Muscle of arm (tissue), 12 donors: ENCODE data around the gene SKP1. TPM values are rescaled to one million over a fixed set of nuclear protein-coding genes. Genes with fewer than 3 reads are reported as not detected.

Source experiments
- DNase-seq: peaks from one replicate; pipeline ENCODE4 v3.0.0-alpha.2; 2013
- polyA plus RNA-seq, 12 donors: library from polyadenylated mRNA; unstranded; fragments of 120-200 nt; gene quantifications; one replicate each; pipeline ENCODE4 v1.2.1, GENCODE V29; 2013; ENCODE audit not compliant: insufficient read length in 12 of 12

The SKP1 gene
- polyA plus RNA-seq, 12 donors, result 353 to 607 (median 440) TPM

DNA sequence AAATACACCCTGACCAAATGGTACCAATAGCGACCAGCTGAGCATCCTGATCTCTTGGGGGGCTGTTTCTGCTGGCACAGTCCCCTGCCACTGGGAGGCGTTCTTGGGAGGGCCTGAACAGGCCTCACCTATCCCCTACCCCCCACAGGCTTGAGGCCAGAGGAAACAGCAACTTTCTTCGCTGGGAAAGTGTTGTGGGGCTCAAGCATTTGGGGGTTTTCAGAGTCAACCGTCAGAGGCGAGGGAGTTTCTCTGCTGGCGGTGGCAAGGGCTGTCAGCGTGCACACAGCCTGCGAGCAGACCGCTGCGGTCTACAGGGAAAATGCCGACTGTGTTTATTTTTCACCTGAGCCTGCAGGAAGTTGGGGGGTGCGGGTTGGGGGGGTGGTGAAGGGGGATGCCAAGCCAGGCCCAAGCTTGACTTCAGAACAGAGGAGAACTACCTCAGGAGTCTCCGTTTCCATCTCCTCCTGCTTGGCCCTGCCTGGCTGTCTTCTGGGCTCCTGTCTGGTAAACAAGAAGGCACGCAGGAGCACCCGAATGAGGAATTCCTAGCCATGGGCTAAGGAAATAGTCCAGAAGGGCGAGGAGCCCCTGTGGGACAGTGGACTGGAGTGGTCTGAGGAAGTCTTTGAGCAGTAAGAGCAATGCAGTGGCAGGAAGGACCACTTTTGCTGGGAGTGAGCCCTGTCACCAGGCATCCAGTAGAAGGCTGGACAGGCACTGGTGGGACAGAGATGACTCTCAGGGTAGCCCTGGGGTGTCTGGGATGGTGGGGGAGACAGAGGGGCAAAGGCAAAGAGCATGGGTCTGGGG is 44.2 kb downstream of the SKP1 start:
- DNase-seq, result no peak

DNA sequence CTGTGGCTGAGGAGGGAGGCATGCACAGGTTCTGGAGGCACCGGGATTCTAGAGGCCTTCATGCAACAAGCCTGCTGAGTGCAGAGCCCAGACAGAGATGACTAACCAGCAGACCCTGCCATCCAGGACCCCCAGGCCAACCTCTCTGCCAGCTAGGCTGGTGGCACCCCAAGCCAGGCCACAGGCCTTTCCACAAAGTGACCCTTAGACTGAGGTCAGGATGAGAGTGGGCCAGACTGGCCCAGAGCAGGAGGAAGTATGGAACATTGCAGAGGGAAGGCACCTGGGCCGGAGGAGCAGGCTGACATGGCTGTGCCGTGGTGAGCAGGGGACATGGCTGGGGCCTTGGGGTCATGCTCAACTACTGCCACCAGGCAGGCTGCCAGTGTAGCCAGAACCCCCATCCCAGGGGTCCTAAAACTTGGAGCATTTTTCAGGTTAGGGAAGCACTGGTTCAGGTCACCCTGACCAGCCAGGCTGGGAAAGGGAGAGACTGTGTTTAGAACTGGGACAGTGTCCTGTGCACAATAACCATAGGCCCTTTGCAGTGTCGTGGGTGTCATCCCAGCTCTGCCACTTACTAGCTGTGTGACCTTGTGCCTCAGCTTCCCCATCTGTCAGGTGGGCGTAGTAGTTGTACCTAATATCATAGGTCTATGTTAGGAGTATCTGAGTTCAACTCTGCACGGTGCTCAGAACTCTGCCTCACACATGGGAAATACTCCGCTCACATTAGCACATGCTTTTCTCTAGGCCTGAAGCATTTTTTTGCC is 45.0 kb downstream of the SKP1 start:
- DNase-seq, result no peak

DNA sequence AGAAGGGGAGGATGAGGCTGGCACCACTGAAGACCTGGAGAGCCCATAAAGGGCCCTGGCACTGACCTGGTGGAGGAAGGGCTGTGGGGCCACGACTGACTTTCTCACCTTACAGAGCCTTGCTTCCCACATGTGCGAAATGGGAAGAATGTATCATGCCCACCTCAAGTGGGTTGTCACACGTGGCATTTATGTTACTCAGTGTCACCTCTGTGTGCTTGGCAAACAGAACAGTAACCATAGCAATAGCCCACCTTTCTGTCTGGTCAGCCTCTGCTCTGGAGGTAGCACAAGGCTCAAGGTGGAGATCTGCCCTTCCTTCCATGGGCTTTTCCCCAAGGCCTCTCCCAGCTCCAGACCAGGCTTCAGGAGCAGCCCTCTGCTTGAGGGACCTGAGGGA is 45.6 kb downstream of the SKP1 start:
- no peak for DNase-seq

DNA sequence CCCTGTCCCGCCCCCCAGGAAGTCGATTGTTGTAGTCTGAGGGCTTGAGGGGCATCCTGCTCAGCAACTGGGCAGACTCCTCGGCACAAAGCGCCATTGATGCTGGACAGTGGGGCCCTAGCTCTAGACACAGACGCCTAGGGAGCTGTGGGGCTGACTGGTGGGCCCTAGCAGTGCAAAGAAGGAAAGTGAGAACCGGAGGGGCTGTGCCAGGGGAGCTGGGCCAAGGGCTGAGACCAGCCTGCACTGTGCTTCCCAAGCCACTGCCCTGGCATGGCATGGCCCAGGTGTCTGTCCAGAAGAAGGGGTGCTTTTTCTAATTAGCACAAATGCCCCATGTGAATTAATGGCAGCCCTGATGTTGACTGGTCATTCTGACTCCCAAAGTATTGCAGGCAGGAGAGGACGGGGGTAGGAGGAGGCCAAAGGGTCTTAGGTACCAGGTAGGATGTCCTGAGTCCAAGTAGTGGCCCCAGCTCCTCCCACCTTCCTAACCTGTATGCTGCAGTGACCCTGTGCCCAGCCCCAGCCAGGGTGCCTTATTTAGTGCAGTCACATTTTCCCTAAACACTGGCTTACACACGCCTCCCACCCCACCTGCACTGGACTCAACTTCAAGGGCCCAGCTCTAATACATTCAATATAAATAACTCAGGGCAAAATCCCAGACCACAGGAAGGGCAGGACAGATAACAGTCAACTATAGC is 46.4 kb downstream of the SKP1 start:
- no peak for DNase-seq

DNA sequence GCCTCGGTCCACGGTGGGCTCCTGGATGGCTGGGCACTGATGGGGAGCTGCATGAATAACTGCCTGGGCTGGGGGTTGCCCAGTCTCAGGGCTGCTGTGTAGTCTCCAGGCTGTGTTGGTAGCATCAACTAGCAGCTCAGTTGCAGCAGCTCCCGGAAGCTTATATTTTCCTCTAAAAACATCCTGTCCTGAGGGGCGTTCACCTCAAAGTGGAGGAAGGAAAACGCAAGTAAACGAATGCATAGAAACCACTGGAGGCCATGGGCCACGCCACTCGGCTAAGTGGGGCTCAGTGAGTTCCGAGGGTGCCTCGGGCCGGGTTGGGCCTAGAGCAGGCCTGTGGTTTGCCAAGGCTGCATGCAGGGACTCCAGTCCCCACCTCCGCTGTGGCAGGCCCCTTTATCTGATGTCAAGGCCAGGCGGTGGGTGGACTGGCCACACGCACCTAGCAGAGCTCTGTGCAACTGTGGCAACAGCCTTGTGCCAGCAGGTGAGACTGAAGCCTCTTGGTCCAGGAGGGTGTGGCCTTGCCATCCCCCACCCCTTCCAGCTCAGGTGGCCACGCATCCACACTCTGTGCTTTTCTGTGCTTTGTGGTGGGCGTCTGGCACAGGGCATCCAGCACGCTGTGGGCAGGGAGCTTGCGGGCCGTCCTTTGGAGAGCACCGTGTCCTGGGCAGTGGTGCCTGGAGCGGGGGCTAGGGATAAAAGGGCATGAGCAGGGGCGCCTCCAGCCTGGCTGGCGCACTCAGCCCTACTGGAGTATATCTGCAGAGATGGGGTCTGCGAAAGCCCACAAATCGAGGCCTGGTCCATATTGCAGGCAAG is 47.1 kb downstream of the SKP1 start:
- DNase-seq, result no peak

DNA sequence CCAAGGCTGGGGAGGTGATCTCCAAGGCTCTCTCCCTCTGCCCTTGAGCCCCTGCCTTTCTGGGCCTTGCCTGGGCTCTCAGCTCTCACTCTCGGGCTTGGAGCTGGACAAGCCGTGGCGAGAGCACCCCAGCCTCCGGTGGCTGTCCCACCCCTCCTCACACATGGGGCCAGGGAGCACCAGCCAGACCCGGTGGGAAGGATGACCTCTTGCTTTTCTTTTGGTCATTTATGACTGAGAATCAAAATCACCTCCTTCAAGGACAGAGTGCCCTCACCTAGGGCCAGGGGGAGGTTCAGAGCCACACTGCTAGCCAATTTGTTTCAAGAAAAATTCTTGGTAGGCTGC is 48.1 kb downstream of the SKP1 start:
- DNase-seq, result no peak

DNA sequence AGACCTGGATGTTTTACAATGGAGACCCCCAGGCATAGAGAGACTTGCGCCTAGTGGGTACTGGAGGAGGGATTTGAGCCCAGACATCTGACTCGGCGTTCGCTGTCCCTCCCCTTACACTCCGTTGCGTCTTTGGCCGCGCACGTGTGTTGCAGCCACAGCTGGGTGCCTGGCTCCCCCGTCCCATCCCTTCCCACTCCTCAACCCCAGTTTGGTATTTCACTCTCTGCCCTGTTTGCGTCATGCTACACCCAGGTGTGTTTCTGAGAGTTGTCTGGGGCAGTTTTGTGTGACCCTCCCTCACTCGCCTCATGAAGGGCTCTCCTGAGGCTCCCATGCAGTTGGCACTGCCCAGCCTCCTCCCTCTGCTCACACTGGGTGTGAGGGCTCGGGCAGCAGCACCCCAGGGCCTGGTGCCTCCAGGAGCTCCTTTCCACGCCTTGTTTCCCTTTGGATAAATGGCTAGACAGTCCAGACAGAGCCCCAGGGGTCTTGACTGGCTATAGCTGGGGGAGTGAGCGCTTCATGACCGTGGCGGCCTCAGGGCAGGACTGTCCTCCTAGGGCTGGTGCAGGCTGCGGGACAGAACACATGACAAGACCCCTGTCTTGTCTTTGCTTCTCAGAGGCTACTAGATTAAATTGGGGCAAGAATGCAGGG is 48.6 kb downstream of the SKP1 start:
- DNase-seq, result no peak

DNA sequence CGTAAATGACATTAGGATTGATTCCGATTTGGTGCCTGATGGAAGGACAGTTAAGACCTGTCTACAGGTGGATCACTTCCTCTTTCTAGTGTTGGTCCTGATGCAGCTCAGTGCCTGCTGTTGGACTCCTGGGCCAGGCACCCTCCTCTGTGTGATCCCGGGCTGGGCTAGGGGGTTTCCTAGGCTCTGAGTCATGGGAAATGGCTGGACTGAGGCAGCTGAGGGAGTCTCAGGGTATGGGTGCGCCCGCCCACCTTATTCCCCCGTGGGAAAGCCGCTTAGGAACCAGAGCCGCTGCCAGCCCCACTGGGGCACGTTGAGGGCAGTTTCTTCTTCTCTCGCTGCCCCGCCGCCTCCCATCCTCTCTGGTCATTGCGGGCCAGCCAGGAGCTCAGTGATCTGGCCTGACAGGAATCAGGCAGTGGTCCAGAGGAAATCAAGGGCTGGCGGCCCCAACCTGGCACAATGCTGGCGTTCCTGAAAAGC is 49.3 kb downstream of the SKP1 start:
- no peak for DNase-seq

DNA sequence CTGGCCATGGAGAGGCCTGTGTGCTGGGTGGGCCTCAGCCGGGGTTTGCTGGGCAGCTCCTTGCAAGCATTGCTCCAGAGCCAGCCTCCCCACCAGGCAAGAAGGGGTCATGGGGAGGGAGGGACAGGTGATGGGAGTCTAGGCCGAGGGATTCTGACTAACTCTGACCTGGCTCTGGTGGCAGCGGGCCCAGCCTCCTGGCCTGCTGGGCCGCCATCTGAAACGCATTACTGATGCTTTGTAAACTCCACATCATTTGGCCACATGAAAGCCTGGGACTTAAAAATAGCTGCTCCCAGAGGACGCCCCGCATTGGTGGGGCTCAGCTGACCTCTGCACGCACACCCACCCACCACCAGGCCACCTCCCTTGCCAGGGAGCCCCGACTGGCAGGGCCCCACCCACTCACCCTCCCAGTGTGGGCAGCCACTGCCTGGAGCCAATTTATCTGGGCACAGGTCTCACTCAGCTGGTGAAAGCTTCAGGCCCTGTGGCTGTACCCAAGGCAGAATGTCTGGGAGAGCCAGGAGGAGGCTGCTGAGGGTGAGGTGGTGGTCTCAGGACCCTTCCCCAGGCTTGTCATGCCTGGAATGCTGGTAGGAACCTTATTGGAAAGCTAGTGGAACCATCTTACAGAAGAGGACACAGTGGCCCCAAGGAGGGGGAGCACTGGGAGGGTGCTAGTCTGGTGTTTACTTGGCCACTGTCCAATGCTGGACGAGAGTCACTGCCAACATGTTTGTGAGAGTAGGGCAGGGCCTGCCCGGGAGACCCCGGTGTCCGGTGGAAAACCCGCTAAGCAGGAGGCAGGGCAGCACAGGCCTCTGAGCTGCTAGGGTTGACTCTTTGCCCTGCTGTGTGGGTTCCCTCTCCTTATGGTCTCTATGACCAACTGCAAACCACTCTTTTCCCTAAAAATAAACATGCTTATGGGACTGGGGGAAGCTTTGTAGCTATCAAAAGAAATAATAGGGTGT is 51.4 kb downstream of the SKP1 start:
- peak; percentile 57 for DNase-seq

DNA sequence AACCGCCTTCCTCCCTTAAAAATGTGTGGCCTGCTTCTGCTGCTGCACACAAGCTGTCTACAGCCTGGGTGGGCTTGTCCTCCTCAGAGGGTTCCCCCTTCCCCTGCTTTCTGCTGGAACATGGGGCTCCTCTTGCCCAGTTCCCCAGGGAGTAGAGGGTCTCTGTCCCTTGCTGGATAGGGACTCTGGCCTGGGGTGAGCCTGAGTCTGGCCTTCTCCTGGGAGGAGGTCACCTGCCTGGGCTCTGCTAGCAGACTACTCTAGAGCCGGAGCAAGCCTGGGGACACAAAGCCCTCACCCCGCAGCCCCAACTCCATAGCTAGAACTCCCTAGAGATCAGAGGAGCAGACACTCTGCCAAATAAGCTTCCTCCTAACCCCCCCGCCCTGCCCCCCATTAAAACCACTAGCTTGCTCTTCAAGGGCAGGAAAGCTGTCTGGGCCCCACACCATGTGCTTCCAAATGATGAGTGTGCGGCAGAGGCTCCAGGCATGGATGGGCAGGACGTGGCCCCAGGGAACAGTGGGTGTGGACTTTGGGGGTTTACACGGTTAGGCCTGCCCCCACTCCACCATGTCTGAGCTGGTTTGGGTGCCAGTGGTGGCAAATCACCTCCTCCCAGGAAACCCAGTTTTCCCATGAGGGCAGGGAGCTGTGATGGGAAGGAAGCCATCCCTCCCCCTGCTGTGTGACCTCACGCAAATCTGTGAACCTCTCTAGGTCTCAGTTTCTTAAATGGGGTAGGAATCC is 52.3 kb downstream of the SKP1 start:
- DNase-seq, result no peak

DNA sequence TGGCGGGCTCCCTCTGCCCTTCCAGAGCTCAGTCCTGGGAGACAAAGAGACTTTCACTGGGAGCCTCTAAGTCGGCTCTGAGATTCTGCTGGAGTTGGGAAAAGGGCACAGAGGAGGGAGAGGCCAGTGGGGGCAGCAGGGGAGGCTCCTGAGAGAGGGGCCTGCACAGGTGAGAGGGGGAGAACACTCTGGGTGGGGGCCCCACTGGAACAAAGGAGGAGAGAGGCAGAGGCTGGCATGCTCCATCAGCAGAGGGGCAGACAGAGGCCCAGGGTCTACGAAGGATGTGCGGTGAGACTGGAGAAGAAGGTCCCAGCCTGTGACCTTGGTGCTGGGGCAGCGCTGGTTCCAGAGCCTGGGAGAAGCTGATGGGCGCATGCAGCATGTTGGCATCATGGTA is 53.4 kb downstream of the SKP1 start:
- no peak for DNase-seq

DNA sequence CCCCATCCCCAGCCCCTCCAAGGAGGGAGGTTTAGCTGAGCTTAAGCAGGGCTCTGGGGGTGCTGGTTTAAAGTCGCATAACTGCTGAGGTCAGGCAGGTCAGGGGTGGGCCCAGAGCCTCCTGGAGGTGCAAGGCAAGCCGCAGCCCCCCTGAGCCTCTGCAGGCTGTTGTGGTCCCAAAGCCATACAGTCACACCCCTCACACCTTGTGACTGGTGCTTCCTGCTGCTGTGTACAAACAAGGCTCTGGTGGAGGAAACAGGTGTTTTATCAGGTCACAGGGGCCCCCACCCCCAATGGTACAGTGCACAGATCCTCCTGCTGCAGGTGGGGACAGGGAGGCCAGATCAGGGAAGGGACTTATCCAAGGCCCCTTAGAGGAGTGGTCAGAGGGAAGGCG is 54.2 kb downstream of the SKP1 start:
- DNase-seq, result no peak

DNA sequence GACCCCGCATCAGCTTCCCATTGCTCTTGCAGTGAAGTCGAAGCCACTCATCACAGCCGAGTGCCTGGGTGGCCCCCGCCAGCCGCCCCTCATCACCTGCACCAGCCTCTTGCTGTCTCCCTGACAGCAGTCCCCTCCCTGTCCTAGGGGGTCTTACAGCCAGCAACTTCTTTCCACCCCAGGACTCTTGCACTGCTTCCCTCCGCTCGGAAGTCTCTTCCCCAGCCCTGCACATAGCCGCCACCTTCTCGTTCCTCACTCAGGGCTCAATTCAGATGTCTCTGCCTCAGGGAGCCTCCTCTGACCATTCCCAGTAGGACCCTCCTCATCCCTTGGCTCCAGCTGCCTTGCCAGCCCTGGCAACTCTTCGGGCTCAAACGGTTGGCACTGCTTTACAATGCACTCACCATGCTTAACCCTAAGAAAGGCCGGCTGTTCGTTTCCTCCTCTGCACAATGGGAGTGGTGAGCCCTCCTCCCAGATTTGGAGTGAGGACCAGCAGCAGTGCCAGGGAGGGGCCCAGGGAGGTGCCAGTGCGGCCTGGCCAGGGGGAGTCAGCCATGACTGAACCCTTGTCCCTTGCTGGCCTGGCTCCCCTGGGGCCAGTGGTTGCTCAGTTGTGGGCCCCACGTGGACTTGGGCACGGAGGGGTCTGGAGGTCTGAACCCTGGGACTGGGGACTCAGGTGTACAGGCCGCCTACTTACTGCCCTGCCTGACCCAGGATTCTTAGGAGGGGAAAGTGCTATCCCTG is 56.2 kb downstream of the SKP1 start:
- no peak for DNase-seq

DNA sequence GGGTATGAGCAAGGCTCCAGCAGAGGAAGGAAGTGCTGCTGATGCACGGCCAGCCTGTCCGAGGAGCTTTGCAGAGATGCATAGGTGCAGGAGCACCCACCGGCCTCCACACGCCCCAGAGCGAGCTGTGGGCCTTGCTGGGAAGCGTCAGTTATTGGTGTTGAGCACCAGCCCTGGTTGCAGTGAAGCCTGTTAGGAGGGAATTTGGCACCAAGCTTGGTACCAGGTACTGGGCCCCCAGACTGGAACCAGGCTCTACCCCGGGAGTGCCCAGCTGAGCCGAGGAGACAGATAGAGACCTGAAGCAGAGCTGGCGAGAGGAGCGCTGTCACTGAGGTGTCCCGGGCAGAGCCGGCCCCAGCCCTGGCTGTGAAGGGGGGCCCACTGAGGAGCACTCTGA is 57.0 kb downstream of the SKP1 start:
- DNase-seq, result no peak

DNA sequence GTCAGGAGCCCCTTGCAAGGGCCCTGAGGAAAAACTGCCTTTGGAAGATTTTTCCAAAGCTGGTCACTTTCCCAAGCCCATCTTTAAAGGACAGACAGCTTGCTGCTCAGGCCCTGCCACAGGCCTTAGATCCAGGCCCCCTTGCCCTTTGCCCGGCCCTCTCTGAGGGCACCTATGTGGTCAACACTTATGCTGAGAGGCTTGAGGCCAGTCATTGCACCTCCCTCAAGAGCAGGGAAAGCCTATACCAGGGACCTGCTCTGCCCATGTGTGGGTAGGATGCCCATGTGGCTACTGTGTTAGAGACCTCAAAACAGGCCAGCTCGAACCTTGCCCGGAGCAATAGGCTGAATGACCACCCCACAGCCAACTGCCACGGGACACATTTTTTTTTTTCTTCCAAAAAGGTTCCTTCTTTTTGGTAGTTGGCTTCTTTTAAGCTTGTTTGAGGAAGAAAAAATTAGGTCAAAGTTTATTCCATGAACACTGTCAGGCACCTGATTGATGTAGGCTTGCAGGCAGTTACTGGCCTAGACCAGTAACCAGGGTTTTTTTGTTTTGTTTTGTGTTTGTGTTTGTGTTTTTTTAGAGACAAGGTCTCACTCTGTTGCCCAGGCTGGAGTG is 58.4 kb downstream of the SKP1 start:
- no peak for DNase-seq

DNA sequence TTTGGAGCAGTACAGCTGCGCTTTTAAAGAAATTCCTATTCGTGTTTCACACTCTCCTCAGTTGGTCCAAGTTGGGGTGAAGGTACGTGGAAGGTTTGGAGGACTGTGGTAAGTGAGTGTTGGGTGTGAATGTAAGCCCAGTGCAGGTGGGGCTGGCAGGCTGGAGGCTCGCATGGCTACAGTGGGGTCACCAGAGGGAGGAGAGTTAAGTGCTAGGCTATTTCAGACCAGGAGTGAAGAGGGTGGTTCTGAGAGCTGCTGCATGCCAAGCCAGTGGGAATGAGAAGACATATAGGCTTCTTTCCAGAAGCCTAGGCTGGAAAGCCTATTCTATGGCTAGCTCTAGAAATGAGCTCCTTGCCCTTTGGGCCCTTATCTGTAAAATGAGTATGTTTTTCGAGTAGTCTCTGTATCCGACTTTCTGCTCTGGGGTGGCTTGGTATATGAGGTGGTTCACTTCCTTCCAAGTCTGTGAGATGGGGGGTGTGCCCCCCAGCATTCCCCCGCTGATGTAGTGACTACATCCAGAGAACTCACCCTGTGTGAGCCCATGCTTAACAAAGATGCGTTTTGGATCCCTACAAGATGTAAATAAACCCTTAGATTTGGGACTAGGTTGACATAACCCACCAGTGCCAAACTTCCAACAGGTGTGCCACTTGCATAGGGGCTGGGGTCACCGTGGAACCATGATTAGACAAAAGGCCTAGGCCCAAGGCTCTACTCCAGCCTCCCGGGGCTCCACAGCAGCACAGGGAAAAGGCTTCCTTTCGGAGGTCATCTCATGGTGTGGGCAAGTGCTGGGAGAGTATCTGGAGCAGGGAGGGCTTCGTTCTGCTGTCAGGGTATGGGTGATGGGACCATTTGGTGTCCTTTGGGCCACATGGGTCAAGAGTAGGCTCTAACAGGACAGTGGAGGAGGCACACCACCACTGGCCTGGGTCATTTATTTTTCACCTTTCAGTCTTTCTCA is 59.7 kb downstream of the SKP1 start:
- no peak for DNase-seq

DNA sequence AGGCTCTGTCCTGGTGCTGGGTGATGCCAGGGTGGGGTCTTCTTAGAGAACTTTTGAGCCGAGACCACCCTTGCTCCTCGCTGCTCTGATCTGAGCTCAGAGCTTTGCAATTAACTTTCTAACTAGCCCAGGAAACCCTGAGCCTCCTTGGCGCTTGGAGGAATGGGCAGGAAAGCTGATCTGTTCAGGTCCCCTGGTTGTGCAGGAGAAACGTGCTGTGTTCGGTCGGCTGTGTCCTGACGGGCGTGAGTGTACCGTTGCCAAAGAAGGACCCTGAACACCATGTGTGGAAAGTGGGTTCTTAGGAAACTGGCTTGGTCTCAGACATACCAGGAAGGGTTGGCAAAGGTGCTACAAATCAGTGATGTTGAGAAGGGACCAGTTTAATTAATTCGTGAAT is 60.5 kb downstream of the SKP1 start:
- no peak for DNase-seq
